Hippocampal formation (tissue), 2 donors: ENCODE results near the gene TMOD2.
A peak's percentile ranks its signal among the peaks of the same experiment; 100 is the strongest.

Source experiments
- DNase-seq, 2 donors: peaks; one replicate each; lab custom pipeline; 2025; lab: John Stamatoyannopoulos, UW

Gene TMOD2

GRCh38 chr15:51818150-51818549, 66.8 kb downstream of the TMOD2 start:
- DNase-seq = no peak

GRCh38 chr15:51825698-51826097, 74.3 kb downstream of the TMOD2 start:
- DNase-seq = no peak

- no peak for DNase-seq
Measured at GRCh38 chr15:51828621-51829375, 77.4 kb downstream of the TMOD2 start.

GRCh38 chr15:51829376-51830275, 78.2 kb downstream of the TMOD2 start, which contains the start of gene TMOD3:
Gene TMOD3, plus strand, starts transcription at chr15:51829653. Its CDS starts 33,232 bp downstream, at chr15:51862885.
- peak; percentile 65 to 89 for DNase-seq

GRCh38 chr15:51830276-51830806, 78.9 kb downstream of the TMOD2 start:
- no peak for DNase-seq

- DNase-seq = no peak
Measured at GRCh38 chr15:51833772-51834171, 82.4 kb downstream of the TMOD2 start.

- DNase-seq = no peak
Measured at GRCh38 chr15:51837792-51838251, 86.4 kb downstream of the TMOD2 start.

GRCh38 chr15:51838270-51838669, 86.9 kb downstream of the TMOD2 start:
- no peak for DNase-seq

GRCh38 chr15:51840692-51841091, 89.3 kb downstream of the TMOD2 start:
- DNase-seq = no peak

- DNase-seq = no peak
Measured at GRCh38 chr15:51841406-51842040, 90.1 kb downstream of the TMOD2 start.

- no peak for DNase-seq
Measured at GRCh38 chr15:51842265-51842664, 90.9 kb downstream of the TMOD2 start.

- no peak for DNase-seq
Measured at GRCh38 chr15:51842852-51843737, 91.7 kb downstream of the TMOD2 start.

GRCh38 chr15:51844747-51845426, 93.5 kb downstream of the TMOD2 start:
- no peak for DNase-seq

GRCh38 chr15:51846066-51846462, 94.7 kb downstream of the TMOD2 start:
- DNase-seq = no peak

GRCh38 chr15:51846463-51847230, 95.2 kb downstream of the TMOD2 start:
- DNase-seq = no peak

- DNase-seq = no peak
Measured at GRCh38 chr15:51848811-51849210, 97.4 kb downstream of the TMOD2 start.

GRCh38 chr15:51849860-51850259, 98.5 kb downstream of the TMOD2 start:
- no peak for DNase-seq

- DNase-seq = no peak
Measured at GRCh38 chr15:51853998-51854397, 102.6 kb downstream of the TMOD2 start.

- no peak for DNase-seq
Measured at GRCh38 chr15:51855612-51856011, 104.2 kb downstream of the TMOD2 start.
